NCI-H146 treated with DMSO at 0.1 percent for 48 hours (cell line): ENCODE results near the gene LSM5.
"Not testable (repeated sequence)": the region's sequence is repeated elsewhere in the genome, so short reads cannot be mapped to it uniquely, and the experiment has no call there.

ENCODE experiments used
- DNase-seq: peaks from one replicate; lab custom pipeline; 2025; ENCODE audit not compliant: unreplicated experiment; lab: John Stamatoyannopoulos, UW

The LSM5 gene

GRCh38 chr7:32506266-32507054 lies 16.3 kb upstream of the LSM5 start:
- DNase-seq: no peak

GRCh38 chr7:32502728-32503127 lies 12.5 kb upstream of the LSM5 start:
- no peak for DNase-seq

GRCh38 chr7:32501522-32501921 lies 11.3 kb upstream of the LSM5 start:
- no peak for DNase-seq

GRCh38 chr7:32500922-32501341 lies 10.8 kb upstream of the LSM5 start:
- no peak for DNase-seq

- DNase-seq: not testable (repeated sequence)
Measured at GRCh38 chr7:32500216-32500615, 10.0 kb upstream of the LSM5 start.

- not testable (repeated sequence) for DNase-seq
Measured at GRCh38 chr7:32499755-32500154, 9.6 kb upstream of the LSM5 start.

GRCh38 chr7:32496052-32496813 lies 6.1 kb upstream of the LSM5 start:
- peak; percentile 59 for DNase-seq

- peak; percentile 87 for DNase-seq
Measured at GRCh38 chr7:32495298-32496051, 5.3 kb upstream of the LSM5 start, which contains the start of gene AVL9. Gene AVL9 (plus strand): TSS chr7:32495489. CDS start chr7:32495710, 221 bp downstream.

- no peak for DNase-seq
Measured at GRCh38 chr7:32494946-32495297, 4.7 kb upstream of the LSM5 start.

- DNase-seq: no peak
Measured at GRCh38 chr7:32489788-32490126, 423 bp downstream of the LSM5 start.

GRCh38 chr7:32481921-32482320 lies 8.3 kb downstream of the LSM5 start:
- DNase-seq: no peak

GRCh38 chr7:32481176-32481575 lies 9.0 kb downstream of the LSM5 start:
- no peak for DNase-seq

GRCh38 chr7:32479574-32480200 lies 10.5 kb downstream of the LSM5 start:
- DNase-seq: no peak

GRCh38 chr7:32477649-32477980 lies 12.6 kb downstream of the LSM5 start:
- DNase-seq: no peak

- no peak for DNase-seq
Measured at GRCh38 chr7:32476816-32477648, 13.1 kb downstream of the LSM5 start.

- DNase-seq: no peak
Measured at GRCh38 chr7:32474008-32474407, 16.2 kb downstream of the LSM5 start.

GRCh38 chr7:32472015-32472414 lies 18.2 kb downstream of the LSM5 start:
- DNase-seq: no peak

GRCh38 chr7:32470871-32471270 lies 19.3 kb downstream of the LSM5 start:
- DNase-seq: no peak

- DNase-seq: not testable (repeated sequence)
Measured at GRCh38 chr7:32470004-32470403, 20.2 kb downstream of the LSM5 start.

GRCh38 chr7:32464641-32465416 lies 25.4 kb downstream of the LSM5 start:
- DNase-seq: not testable (repeated sequence)
